Endothelial cell of umbilical vein (primary cell): ENCODE measurements around the gene FHIP1B. TPM values are rescaled to one million over a fixed set of nuclear protein-coding genes. Genes with fewer than 3 reads are reported as not detected.

Experiments
- BruUV-seq: library from RNA; stranded (reverse); fragments of 400-500 nt; replicated peaks from 2 replicates; lab custom pipeline; 2021; lab: Mats Ljungman, UMichigan
- CTCF ChIA-PET: fragments of 300-600, 350-600 bp; sonication (Branson Sonifier 250); formaldehyde crosslinking; loops from one replicate; lab custom pipeline; 2021; ENCODE audit warnings: antibody characterized with exemption, inconsistent platforms; lab: Charles Lee
- POLR2A ChIA-PET: fragments of 300-600, 350-600 bp; sonication (Branson Sonifier 250); formaldehyde crosslinking; loops from one replicate; lab custom pipeline; 2021; ENCODE audit warnings: antibody characterized with exemption, inconsistent platforms; lab: Charles Lee
- DNase-seq: peaks from one replicate; pipeline ENCODE4 v3.0.0-alpha.2; 2011; ENCODE audit warnings: low read depth, low spot score
- FAIRE-seq: peaks from 2 replicates; lab custom pipeline; 2011; peaks lifted over from hg19 to GRCh38; lab: Jason Lieb, UNC
- H2AFZ ChIP-seq: 2 replicates; pipeline ENCODE4 v1.6.0; 2012; ENCODE audit warnings: low read depth, low read length, control low read depth, inconsistent platforms
- H3K27ac ChIP-seq: 2 replicates; pipeline ENCODE4 v1.5.1; 2011; ENCODE audit warnings: low read depth, mild to moderate bottlenecking, control low read depth, low read length, moderate library complexity; ENCODE audit not compliant: insufficient read depth
- H3K27me3 ChIP-seq, 2 experiments: 2 replicates each; pipeline versions ENCODE4 v1.6.0 to v1.6.1; 2011; ENCODE audit warnings: low read length in 2 of 2, mixed read lengths in 1 of 2; ENCODE audit not compliant: control insufficient read depth in 2 of 2, insufficient read depth in 2 of 2
- H3K36me3 ChIP-seq, 2 experiments: 2 replicates in 1 of 2; 3 replicates in 1 of 2; pipeline ENCODE4 v1.5.1; 2011; ENCODE audit warnings: low read length in 2 of 2, mild to moderate bottlenecking in 1 of 2, moderate library complexity in 1 of 2; ENCODE audit not compliant: control insufficient read depth in 2 of 2, insufficient read depth in 2 of 2; ENCODE audit errors: extremely low read depth in 1 of 2
- H3K4me1 ChIP-seq: 3 replicates; pipeline ENCODE4 v1.5.1; 2011; ENCODE audit warnings: mild to moderate bottlenecking, low read length; ENCODE audit not compliant: control insufficient read depth, insufficient read depth; ENCODE audit errors: extremely low read depth
- H3K4me2 ChIP-seq: 2 replicates; pipeline ENCODE4 v1.6.1; 2011; ENCODE audit warnings: low read length, control low read depth, mixed read lengths; ENCODE audit not compliant: insufficient read depth
- H3K4me3 ChIP-seq, 3 experiments: fragments of 200-600 bp in 1 of 3; sonication (generic), shearing (Covaris generic) in 1 of 3; replicated peaks in 1 of 3; 2 replicates each; pipeline ENCODE4 v1.5.1; 2011 to 2016; ENCODE audit warnings: control low read depth in 3 of 3, low read length in 3 of 3, mild to moderate bottlenecking in 2 of 3, inconsistent platforms in 1 of 3, low read depth in 1 of 3, moderate library complexity in 1 of 3; ENCODE audit not compliant: insufficient read depth in 1 of 3
- H3K79me2 ChIP-seq: 2 replicates; pipeline ENCODE4 v1.6.0; 2012; ENCODE audit warnings: low read length, inconsistent platforms; ENCODE audit not compliant: control insufficient read depth, insufficient read depth
- H3K9ac ChIP-seq: replicated peaks from 2 replicates; pipeline ENCODE3; 2011; ENCODE audit warnings: low read length, control low read depth; ENCODE audit not compliant: insufficient read depth; ENCODE audit errors: extremely low read depth
- H3K9me1 ChIP-seq: replicated peaks from 3 replicates; pipeline ENCODE4 v1.6.0; 2011; ENCODE audit warnings: mild to moderate bottlenecking, low read length; ENCODE audit not compliant: control insufficient read depth, insufficient read depth; ENCODE audit errors: extremely low read depth
- H3K9me3 ChIP-seq: replicated peaks from 2 replicates; pipeline ENCODE4 v1.5.1; 2012; ENCODE audit warnings: low read length, inconsistent platforms; ENCODE audit not compliant: control insufficient read depth, insufficient read depth
- H4K20me1 ChIP-seq: replicated peaks from 2 replicates; pipeline ENCODE3; 2011; ENCODE audit warnings: mild to moderate bottlenecking, low read length; ENCODE audit not compliant: control insufficient read depth, insufficient read depth; ENCODE audit errors: extremely low read depth
- CTCF ChIP-seq, 2 donors: IDR thresholded peaks; 1 replicate in 1 of 2; 2 replicates in 1 of 2; pipeline ENCODE4 v1.5.1; 2011; ENCODE audit warnings: low read length in 2 of 2, mild to moderate bottlenecking in 2 of 2, moderate library complexity in 2 of 2, control low read depth in 1 of 2, inconsistent platforms in 1 of 2, low read depth in 1 of 2; ENCODE audit not compliant: insufficient read depth in 1 of 2; ENCODE audit errors: extremely low read depth in 1 of 2
- EZH2 ChIP-seq: IDR thresholded peaks from 2 replicates; pipeline ENCODE4 v1.6.1; 2012; ENCODE audit warnings: borderline replicate concordance, low read depth, mild to moderate bottlenecking, moderate library complexity, low read length, inconsistent platforms; ENCODE audit not compliant: severe bottlenecking
- FOS ChIP-seq: IDR thresholded peaks from 2 replicates; pipeline ENCODE4 v1.6.1; 2011; ENCODE audit warnings: mild to moderate bottlenecking, low read length, moderate library complexity, borderline replicate concordance; ENCODE audit not compliant: insufficient read depth
- GATA2 ChIP-seq: IDR thresholded peaks from 2 replicates; pipeline ENCODE4 v1.7.0; 2011; ENCODE audit warnings: low read depth, mild to moderate bottlenecking, moderate library complexity, mixed read lengths, low read length; ENCODE audit not compliant: insufficient read length, insufficient read depth
- JUN ChIP-seq: IDR thresholded peaks from 2 replicates; pipeline ENCODE4 v1.6.1; 2011; ENCODE audit warnings: borderline replicate concordance, low read depth; ENCODE audit not compliant: insufficient read length, insufficient read depth
- MAX ChIP-seq: IDR thresholded peaks from 2 replicates; pipeline ENCODE4 v1.6.1; 2011; ENCODE audit not compliant: insufficient read depth, insufficient read length
- MYC ChIP-seq: IDR thresholded peaks from one replicate; pipeline ENCODE4 v1.6.1; 2011; ENCODE audit warnings: mild to moderate bottlenecking, low read depth, low read length
- POLR2A ChIP-seq: IDR thresholded peaks from 2 replicates; pipeline ENCODE4 v1.6.1; 2012; ENCODE audit warnings: low read depth, mild to moderate bottlenecking, control low read depth, low read length
- POLR2AphosphoS5 ChIP-seq: IDR thresholded peaks from 2 replicates; pipeline ENCODE4 v1.6.1; 2012; ENCODE audit warnings: low read depth, mild to moderate bottlenecking, control low read depth, low read length, moderate library complexity; ENCODE audit not compliant: insufficient read depth
- dilution Hi-C: fragments of 300-500 bp; cut with MboI; formaldehyde crosslinking; loops from one replicate; pipeline ENCODE4 v1.15.0; 2019; ENCODE audit warnings: low sequenced_read_pairs; ENCODE audit not compliant: extremely low pct_ligation_motif_present
- intact Hi-C: fragments of 100-400 bp; cut with micrococcal nuclease; formaldehyde crosslinking; loops from one replicate; pipeline ENCODE4 v1.10.0; 2022
- polyA plus RNA-seq, 4 experiments: library from polyadenylated mRNA; depleted of rRNA in 3 of 4; stranded (reverse) in 3 of 4; unstranded in 1 of 4; fragments of >200 nt; gene quantifications; 2 replicates each; pipeline versions ENCODE4 v1.2.1 to v1.2.3, GENCODE V29; 2011 to 2012; ENCODE audit warnings: missing spikeins in 1 of 4
- total RNA-seq: library from RNA; stranded (reverse); gene quantifications from 2 replicates; pipeline ENCODE4 v1.2.3, GENCODE V29; 2021

The FHIP1B gene
- total and polyA plus RNA-seq, 2 donors (not counting 3 experiments of a cell fraction or from before 2014, with no cell fraction given), result 21.3 to 50.1 TPM

GRCh38 chr11:6197466-6198200, 36.8 kb downstream of the FHIP1B start:
- Histone ChIP-seq H2AFZ (no peak overlapping the region), H3K79me2 (no peaks in the 10 kb centered on the region), H4K20me1 (no peaks in the 10 kb centered on the region), H3K9me1 (no peaks in the 10 kb centered on the region), H3K27me3 (peaks cover 0 to 5% of the 10 kb centered on the region in 2 experiments), H3K9ac (no peak overlapping the region), H3K27ac (no peak overlapping the region), H3K4me1 (no peaks in the 10 kb centered on the region), H3K4me2 (no peak overlapping the region), H3K36me3 (no peaks in the 10 kb centered on the region), H3K4me3 (no peak overlapping the region), H3K9me3 (no peaks in the 10 kb centered on the region)
- no peak for FAIRE-seq
- no peak for DNase-seq
- no TSS peak for BruUV-seq
- intact Hi-C loops, result no loop called here
- dilution Hi-C loops, result no loop called here
- ChIA-PET POLR2A (no interaction called here), CTCF (interaction anchor here (1.0 kb wide), 1 partner anchor 19 kb away, joined by 3 read pairs; no protein-coding TSS in a partner anchor)
- TF ChIP-seq EZH2 (no peak), JUN (no peak), GATA2 (no peak), FOS (no peak), CTCF (IDR thresholded peaks at IDR 0.05; ENCODE audit: extremely low read depth in 1 of 2, insufficient read depth in 1 of 2, low read depth in 1 of 2, low read length in 2 of 2) (no peak), MYC (no peak), MAX (no peak), POLR2A (no peak), POLR2AphosphoS5 (no peak)
